SU-DHL-6 (cell line): ENCODE data around the gene PRR15.

ENCODE experiments used
- EZH2phosphoT487 ChIP-seq: fragments of 200-600 bp; sonication (generic), shearing (Covaris generic); conservative IDR thresholded peaks from 2 replicates; pipeline ENCODE4 v1.6.1; 2018; ENCODE audit warnings: mild to moderate bottlenecking, antibody characterized with exemption, low read length, moderate library complexity, mixed read lengths
- TF ChIP-seq, protein P1 (sequence below): fragments of 200-600 bp; sonication (generic); IDR thresholded peaks from one replicate; pipeline ENCODE4 v1.5.1; 2017; ENCODE audit warnings: antibody characterized with exemption, mild to moderate bottlenecking, low read length, moderate library complexity; ENCODE audit not compliant: insufficient read depth, poor library complexity, severe bottlenecking

DNA sequence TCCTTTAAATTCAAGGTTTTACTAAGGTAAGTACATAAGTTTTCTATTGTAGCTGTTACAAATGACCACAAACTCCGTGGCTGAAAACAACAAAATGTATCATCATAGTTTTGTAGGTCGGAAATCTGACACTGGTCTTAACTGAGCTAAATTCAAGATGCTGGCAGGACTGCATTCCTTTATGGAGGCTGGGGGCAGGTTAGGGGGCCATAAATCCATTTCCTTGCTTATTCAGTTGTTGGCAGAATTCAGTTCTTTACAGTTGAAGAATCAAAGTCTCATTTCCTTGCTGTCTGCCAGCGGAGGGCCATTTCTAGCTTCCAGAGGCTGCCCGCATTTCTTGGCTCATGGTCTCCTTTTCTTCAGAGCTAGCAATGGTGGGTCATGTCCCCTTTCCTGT is 11.2 kb upstream of the PRR15 start:
- TF ChIP-seq, protein P1, sequence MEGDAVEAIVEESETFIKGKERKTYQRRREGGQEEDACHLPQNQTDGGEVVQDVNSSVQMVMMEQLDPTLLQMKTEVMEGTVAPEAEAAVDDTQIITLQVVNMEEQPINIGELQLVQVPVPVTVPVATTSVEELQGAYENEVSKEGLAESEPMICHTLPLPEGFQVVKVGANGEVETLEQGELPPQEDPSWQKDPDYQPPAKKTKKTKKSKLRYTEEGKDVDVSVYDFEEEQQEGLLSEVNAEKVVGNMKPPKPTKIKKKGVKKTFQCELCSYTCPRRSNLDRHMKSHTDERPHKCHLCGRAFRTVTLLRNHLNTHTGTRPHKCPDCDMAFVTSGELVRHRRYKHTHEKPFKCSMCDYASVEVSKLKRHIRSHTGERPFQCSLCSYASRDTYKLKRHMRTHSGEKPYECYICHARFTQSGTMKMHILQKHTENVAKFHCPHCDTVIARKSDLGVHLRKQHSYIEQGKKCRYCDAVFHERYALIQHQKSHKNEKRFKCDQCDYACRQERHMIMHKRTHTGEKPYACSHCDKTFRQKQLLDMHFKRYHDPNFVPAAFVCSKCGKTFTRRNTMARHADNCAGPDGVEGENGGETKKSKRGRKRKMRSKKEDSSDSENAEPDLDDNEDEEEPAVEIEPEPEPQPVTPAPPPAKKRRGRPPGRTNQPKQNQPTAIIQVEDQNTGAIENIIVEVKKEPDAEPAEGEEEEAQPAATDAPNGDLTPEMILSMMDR, result no peak
- TF ChIP-seq EZH2phosphoT487, result no peak
